GM12878 (cell line): ENCODE results near the gene CTNS.

ENCODE experiments used
- BHLHE40 ChIP-seq, 2 experiments: fragments of 450-650 bp in 1 of 2; IDR thresholded peaks; 2 replicates each; pipeline ENCODE4 v1.6.1; 2011 to 2017; ENCODE audit warnings: low read depth in 2 of 2, borderline replicate concordance in 1 of 2, improper control_type of control experiment in 1 of 2, low read length in 1 of 2, mild to moderate bottlenecking in 1 of 2
- CEBPB ChIP-seq, 2 experiments: fragments of 150-350 bp in 1 of 2; IDR thresholded peaks; 2 replicates each; pipeline ENCODE4 v1.6.1; 2012 to 2014; ENCODE audit warnings: low read depth in 2 of 2, low read length in 2 of 2, borderline replicate concordance in 1 of 2, inconsistent platforms in 1 of 2
- EZH2 ChIP-seq: IDR thresholded peaks from 2 replicates; pipeline ENCODE4 v1.6.1; 2012; ENCODE audit warnings: low read depth, mild to moderate bottlenecking, control low read depth, inconsistent platforms, low read length, borderline replicate concordance; ENCODE audit not compliant: control insufficient read depth
- HDAC2 ChIP-seq: fragments of 200-600 bp; sonication (generic); IDR thresholded peaks from 2 replicates; pipeline ENCODE4 v1.6.1; 2017
- NRF1 ChIP-seq: conservative IDR thresholded peaks from 2 replicates; pipeline ENCODE4 v1.6.1; 2011; ENCODE audit warnings: mild to moderate bottlenecking, low read depth, low read length, improper control_type of control experiment
- POLR2AphosphoS5 ChIP-seq: IDR thresholded peaks from 2 replicates; pipeline ENCODE4 v1.6.1; 2011; ENCODE audit warnings: mild to moderate bottlenecking, low read length, inconsistent platforms
- STAT3 ChIP-seq: IDR thresholded peaks from 2 replicates; pipeline ENCODE4 v1.6.1; 2011; ENCODE audit warnings: low read depth, low read length, improper control_type of control experiment
- TARDBP ChIP-seq: IDR thresholded peaks from 2 replicates; pipeline ENCODE4 v1.6.1; 2016; ENCODE audit warnings: borderline replicate concordance
- TF ChIP-seq, protein P1 (sequence below), 3 experiments: IDR thresholded peaks in 2 of 3; conservative IDR thresholded peaks in 1 of 3; 2 replicates each; pipeline ENCODE4 v1.5.1; 2011; ENCODE audit warnings: low read depth in 3 of 3, low read length in 3 of 3, mild to moderate bottlenecking in 3 of 3, control low read depth in 2 of 3, moderate library complexity in 2 of 3, inconsistent platforms in 1 of 3, mixed read lengths in 1 of 3; ENCODE audit not compliant: control insufficient read depth in 2 of 3, insufficient read depth in 1 of 3; ENCODE audit errors: extremely low read depth in 1 of 3
- TF ChIP-seq, protein P2 (sequence below): IDR thresholded peaks from 2 replicates; pipeline ENCODE4 v1.6.1; 2011; ENCODE audit warnings: borderline replicate concordance, low read depth, mild to moderate bottlenecking, moderate library complexity, mixed read lengths, low read length; ENCODE audit not compliant: insufficient read depth; ENCODE audit errors: extremely low read length
- TF ChIP-seq, protein P3 (sequence below): fragments of 450-650 bp; IDR thresholded peaks from 2 replicates; pipeline ENCODE4 v1.6.1; 2017; ENCODE audit warnings: antibody characterized with exemption, mild to moderate bottlenecking, moderate library complexity

DNA sequence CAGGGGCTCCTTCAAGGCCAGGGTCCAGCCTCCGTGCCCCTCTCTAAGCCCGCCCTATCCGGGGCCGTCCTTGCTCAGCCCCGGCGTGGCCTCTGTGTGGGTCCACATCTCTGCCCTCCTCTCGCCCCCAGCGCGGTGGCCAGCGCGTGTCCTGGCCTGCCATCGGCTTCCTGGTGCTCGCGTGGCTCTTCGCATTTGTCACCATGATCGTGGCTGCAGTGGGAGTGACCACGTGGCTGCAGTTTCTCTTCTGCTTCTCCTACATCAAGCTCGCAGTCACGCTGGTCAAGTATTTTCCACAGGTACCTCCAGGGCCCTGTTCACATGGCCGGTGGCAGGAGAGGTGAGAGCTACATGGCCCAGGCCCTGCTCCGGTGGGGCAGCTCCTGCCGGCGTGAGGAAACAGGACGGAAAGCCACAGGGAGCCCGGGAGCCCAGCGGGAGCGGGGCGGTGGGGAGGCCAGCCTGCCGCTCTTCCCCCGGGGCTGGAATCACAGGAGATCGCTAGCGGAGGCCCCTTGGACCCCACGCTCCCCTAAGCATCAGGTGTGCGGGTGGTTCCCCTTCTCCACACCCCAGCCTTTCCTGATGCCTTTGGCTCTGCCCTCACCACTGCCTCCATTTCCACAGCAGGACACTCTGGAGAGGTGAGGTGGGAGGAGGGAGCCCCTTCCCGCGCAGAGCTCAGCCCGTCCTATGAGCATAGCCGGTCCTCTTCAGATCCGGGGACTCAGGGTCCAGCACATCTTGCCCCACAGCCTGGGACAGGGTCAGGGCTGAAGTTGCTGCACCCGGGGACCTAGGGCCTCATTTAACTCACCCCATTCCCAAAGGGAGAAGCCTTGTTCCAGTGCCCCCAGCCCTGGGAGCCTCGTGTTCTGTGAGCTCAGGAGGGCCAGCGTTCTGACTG, 21.6 kb downstream of the CTNS start:
- TF ChIP-seq, protein P1, sequence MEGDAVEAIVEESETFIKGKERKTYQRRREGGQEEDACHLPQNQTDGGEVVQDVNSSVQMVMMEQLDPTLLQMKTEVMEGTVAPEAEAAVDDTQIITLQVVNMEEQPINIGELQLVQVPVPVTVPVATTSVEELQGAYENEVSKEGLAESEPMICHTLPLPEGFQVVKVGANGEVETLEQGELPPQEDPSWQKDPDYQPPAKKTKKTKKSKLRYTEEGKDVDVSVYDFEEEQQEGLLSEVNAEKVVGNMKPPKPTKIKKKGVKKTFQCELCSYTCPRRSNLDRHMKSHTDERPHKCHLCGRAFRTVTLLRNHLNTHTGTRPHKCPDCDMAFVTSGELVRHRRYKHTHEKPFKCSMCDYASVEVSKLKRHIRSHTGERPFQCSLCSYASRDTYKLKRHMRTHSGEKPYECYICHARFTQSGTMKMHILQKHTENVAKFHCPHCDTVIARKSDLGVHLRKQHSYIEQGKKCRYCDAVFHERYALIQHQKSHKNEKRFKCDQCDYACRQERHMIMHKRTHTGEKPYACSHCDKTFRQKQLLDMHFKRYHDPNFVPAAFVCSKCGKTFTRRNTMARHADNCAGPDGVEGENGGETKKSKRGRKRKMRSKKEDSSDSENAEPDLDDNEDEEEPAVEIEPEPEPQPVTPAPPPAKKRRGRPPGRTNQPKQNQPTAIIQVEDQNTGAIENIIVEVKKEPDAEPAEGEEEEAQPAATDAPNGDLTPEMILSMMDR (IDR thresholded peaks at IDR 0.05 in 2 of 3, conservative IDR thresholded peaks at IDR 0.05 in 1 of 3; ENCODE audit: control insufficient read depth in 2 of 3, extremely low read depth in 1 of 3, insufficient read depth in 1 of 3, low read depth in 3 of 3, low read length in 3 of 3), result no peak
- TF ChIP-seq HDAC2 (no peak), TARDBP (no peak), POLR2AphosphoS5 (no peak), NRF1 (no peak), EZH2 (no peak), BHLHE40 (IDR thresholded peaks at IDR 0.05; ENCODE audit: borderline replicate concordance in 1 of 2, low read depth in 2 of 2, low read length in 1 of 2) (no peak), STAT3 (no peak), CEBPB (IDR thresholded peaks at IDR 0.05; ENCODE audit: borderline replicate concordance in 1 of 2, low read depth in 2 of 2, low read length in 2 of 2) (no peak)
- TF ChIP-seq, protein P2, sequence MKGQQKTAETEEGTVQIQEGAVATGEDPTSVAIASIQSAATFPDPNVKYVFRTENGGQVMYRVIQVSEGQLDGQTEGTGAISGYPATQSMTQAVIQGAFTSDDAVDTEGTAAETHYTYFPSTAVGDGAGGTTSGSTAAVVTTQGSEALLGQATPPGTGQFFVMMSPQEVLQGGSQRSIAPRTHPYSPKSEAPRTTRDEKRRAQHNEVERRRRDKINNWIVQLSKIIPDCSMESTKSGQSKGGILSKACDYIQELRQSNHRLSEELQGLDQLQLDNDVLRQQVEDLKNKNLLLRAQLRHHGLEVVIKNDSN, result no peak
- TF ChIP-seq, protein P3, sequence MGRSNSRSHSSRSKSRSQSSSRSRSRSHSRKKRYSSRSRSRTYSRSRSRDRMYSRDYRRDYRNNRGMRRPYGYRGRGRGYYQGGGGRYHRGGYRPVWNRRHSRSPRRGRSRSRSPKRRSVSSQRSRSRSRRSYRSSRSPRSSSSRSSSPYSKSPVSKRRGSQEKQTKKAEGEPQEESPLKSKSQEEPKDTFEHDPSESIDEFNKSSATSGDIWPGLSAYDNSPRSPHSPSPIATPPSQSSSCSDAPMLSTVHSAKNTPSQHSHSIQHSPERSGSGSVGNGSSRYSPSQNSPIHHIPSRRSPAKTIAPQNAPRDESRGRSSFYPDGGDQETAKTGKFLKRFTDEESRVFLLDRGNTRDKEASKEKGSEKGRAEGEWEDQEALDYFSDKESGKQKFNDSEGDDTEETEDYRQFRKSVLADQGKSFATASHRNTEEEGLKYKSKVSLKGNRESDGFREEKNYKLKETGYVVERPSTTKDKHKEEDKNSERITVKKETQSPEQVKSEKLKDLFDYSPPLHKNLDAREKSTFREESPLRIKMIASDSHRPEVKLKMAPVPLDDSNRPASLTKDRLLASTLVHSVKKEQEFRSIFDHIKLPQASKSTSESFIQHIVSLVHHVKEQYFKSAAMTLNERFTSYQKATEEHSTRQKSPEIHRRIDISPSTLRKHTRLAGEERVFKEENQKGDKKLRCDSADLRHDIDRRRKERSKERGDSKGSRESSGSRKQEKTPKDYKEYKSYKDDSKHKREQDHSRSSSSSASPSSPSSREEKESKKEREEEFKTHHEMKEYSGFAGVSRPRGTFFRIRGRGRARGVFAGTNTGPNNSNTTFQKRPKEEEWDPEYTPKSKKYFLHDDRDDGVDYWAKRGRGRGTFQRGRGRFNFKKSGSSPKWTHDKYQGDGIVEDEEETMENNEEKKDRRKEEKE, result no peak
